Caco-2 (cell line): ENCODE data around the gene BUB1B. TPM values are rescaled to one million over a fixed set of nuclear protein-coding genes. Genes with fewer than 3 reads are reported as not detected.
"Not testable (repeated sequence)": the region's sequence is repeated elsewhere in the genome, so short reads cannot be mapped to it uniquely, and the experiment has no call there.

Source experiments
- BruUV-seq: library from RNA; stranded (reverse); fragments of 400-500 nt; replicated peaks from 2 replicates; lab custom pipeline; 2021; lab: Mats Ljungman, UMichigan
- CTCF ChIA-PET: fragments of 300-600 bp; sonication (Branson Sonifier 250); formaldehyde crosslinking; loops from one replicate; lab custom pipeline; 2022; ENCODE audit warnings: antibody characterized with exemption; lab: Charles Lee
- POLR2A ChIA-PET: fragments of 300-600 bp; sonication (Branson Sonifier 250); formaldehyde crosslinking; loops from one replicate; lab custom pipeline; 2022; ENCODE audit warnings: antibody characterized with exemption; lab: Charles Lee
- DNase-seq, 2 experiments: peaks; one replicate each; pipeline versions ENCODE4 v3.0.0 to v3.0.0-alpha.2; 2020 to 2022
- H3K27me3 ChIP-seq: replicated peaks from 2 replicates; pipeline ENCODE4 v1.6.0; 2011; ENCODE audit warnings: low read length; ENCODE audit not compliant: control insufficient read depth, insufficient read depth
- H3K36me3 ChIP-seq: 2 replicates; pipeline ENCODE4 v1.5.1; 2011; ENCODE audit warnings: low read length; ENCODE audit not compliant: control insufficient read depth, insufficient read depth
- H3K4me1 ChIP-seq: fragments of 250-450 bp; sonication (Bioruptor Pico); 2 replicates; pipeline ENCODE4 v1.5.1; 2020; ENCODE audit warnings: mild to moderate bottlenecking
- H3K4me3 ChIP-seq: 2 replicates; pipeline ENCODE4 v1.5.1; 2011; ENCODE audit warnings: low read depth, mild to moderate bottlenecking, control low read depth, low read length
- H3K9me3 ChIP-seq: fragments of 250-450 bp; sonication (Bioruptor Pico); 2 replicates; pipeline ENCODE4 v1.5.1; 2020; ENCODE audit warnings: mild to moderate bottlenecking, moderate library complexity
- H3K27ac Mint-ChIP-seq: one replicate; pipeline ENCODE4 v1.8.0; 2022; ENCODE audit warnings: mixed read lengths; ENCODE audit not compliant: unreplicated experiment
- H3K27me3 Mint-ChIP-seq: one replicate; pipeline ENCODE4 v1.8.0; 2022; ENCODE audit warnings: mixed read lengths; ENCODE audit not compliant: insufficient read depth, unreplicated experiment
- H3K36me3 Mint-ChIP-seq: one replicate; pipeline ENCODE4 v1.8.0; 2022; ENCODE audit warnings: mild to moderate bottlenecking, mixed read lengths; ENCODE audit not compliant: insufficient read depth, unreplicated experiment
- H3K4me1 Mint-ChIP-seq: one replicate; pipeline ENCODE4 v1.8.0; 2022; ENCODE audit warnings: low read depth, mixed read lengths; ENCODE audit not compliant: unreplicated experiment
- H3K4me3 Mint-ChIP-seq: one replicate; pipeline ENCODE4 v1.8.0; 2022; ENCODE audit warnings: mild to moderate bottlenecking, moderate library complexity, mixed read lengths; ENCODE audit not compliant: unreplicated experiment
- H3K9me3 Mint-ChIP-seq: one replicate; pipeline ENCODE4 v1.8.0; 2022; ENCODE audit warnings: mixed read lengths; ENCODE audit not compliant: unreplicated experiment
- intact Hi-C: fragments of 100-400 bp; cut with micrococcal nuclease; formaldehyde crosslinking; loops from one replicate; pipeline ENCODE4 v1.10.0; 2022; ENCODE audit not compliant: unreplicated experiment
- total RNA-seq: library from RNA; stranded (reverse); gene quantifications from 2 replicates; pipeline ENCODE4 v1.2.3, GENCODE V29; 2022
- TF ChIP-seq, protein P1 (sequence below), 2 experiments: fragments of 200-600 bp in 1 of 2; IDR thresholded peaks; 1 replicate in 1 of 2; 2 replicates in 1 of 2; pipeline versions ENCODE4 v1.5.1 to v1.8.0; 2011 to 2022; ENCODE audit warnings: antibody characterized with exemption in 1 of 2, control low read depth in 1 of 2, inconsistent platforms in 1 of 2, low read depth in 1 of 2, low read length in 1 of 2, mild to moderate bottlenecking in 1 of 2, moderate library complexity in 1 of 2; ENCODE audit not compliant: insufficient read depth in 1 of 2, severe bottlenecking in 1 of 2, unreplicated experiment in 1 of 2

The BUB1B gene
- total RNA-seq, 1 experiment from 2014 or later, result 73.5 TPM

DNA sequence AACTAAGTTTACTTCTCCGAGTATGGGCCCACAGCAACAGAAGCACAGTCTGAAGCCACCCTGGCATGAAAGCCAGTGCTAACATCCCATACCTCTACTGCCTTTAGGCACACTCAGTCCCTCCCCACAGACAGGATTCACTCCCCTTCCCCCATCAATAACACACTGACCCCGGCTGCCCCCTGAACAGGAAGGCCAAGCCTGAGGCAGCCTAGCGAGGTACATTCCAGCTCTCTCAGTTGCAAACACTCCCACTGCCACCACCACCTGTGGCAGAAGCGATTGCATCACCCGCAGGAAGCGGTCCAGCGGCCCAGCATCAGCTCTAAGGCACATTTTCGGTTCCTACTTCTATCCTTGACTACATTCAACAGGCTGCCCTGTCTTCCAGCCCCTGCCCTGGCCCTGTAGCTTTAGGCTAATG is 45.2 kb upstream of the BUB1B start:
- Mint-ChIP-seq H3K27ac (peak overlapping the region; percentile 5), H3K4me3 (no peak overlapping the region), H3K9me3 (no peaks in the 10 kb centered on the region), H3K36me3 (peaks cover 6% of the 10 kb centered on the region), H3K27me3 (no peaks in the 10 kb centered on the region), H3K4me1 (peaks cover 14% of the 10 kb centered on the region)
- TF ChIP-seq, protein P1, sequence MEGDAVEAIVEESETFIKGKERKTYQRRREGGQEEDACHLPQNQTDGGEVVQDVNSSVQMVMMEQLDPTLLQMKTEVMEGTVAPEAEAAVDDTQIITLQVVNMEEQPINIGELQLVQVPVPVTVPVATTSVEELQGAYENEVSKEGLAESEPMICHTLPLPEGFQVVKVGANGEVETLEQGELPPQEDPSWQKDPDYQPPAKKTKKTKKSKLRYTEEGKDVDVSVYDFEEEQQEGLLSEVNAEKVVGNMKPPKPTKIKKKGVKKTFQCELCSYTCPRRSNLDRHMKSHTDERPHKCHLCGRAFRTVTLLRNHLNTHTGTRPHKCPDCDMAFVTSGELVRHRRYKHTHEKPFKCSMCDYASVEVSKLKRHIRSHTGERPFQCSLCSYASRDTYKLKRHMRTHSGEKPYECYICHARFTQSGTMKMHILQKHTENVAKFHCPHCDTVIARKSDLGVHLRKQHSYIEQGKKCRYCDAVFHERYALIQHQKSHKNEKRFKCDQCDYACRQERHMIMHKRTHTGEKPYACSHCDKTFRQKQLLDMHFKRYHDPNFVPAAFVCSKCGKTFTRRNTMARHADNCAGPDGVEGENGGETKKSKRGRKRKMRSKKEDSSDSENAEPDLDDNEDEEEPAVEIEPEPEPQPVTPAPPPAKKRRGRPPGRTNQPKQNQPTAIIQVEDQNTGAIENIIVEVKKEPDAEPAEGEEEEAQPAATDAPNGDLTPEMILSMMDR (IDR thresholded peaks at IDR 0.05; ENCODE audit: insufficient read depth in 1 of 2, low read depth in 1 of 2, low read length in 1 of 2, severe bottlenecking in 1 of 2, unreplicated experiment in 1 of 2), result no peak
- intact Hi-C loops, result no loop called here
- Histone ChIP-seq H3K4me3 (no peak overlapping the region), H3K4me1 (no peaks in the 10 kb centered on the region; the same call in 1 of the 2 replicates), H3K9me3 (no peaks in the 10 kb centered on the region), H3K36me3 (no peaks in the 10 kb centered on the region), H3K27me3 (no peaks in the 10 kb centered on the region)
- DNase-seq, result peak; percentile 61 to 71
- no TSS peak for BruUV-seq
- POLR2A ChIA-PET, result no interaction called here
- CTCF ChIA-PET, result interaction anchor here (0.7 kb wide), 1 partner anchor 318 kb away, joined by 3 read pairs; no protein-coding TSS in a partner anchor

DNA sequence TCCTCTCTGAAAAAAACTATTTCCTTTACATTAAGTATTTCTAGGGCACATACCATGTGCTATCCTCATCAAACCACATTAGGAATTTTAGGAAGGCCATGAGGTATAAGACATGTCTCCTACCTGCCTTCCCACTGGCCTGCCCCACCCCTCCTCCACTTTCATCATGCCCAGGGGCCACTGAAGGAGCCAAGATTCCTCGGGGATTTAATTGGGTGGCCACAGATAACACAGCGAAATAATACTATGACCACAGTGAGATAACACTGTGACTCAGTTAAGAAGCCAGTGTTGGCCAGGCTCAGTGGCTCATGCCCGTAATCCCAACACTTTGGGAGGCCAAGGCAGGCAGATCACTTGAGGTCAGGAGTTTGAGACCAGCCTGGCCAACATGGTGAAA is 42.4 kb upstream of the BUB1B start:
- Histone ChIP-seq H3K36me3 (no peaks in the 10 kb centered on the region), H3K27me3 (no peaks in the 10 kb centered on the region), H3K4me1 (no peaks in the 10 kb centered on the region; the same call in 1 of the 2 replicates), H3K4me3 (no peak overlapping the region), H3K9me3 (no peaks in the 10 kb centered on the region)
- Mint-ChIP-seq H3K27me3 (no peaks in the 10 kb centered on the region), H3K4me3 (no peak overlapping the region), H3K36me3 (peaks cover 6% of the 10 kb centered on the region), H3K4me1 (peaks cover 14% of the 10 kb centered on the region), H3K9me3 (no peaks in the 10 kb centered on the region), H3K27ac (no peak overlapping the region)
- no TSS peak for BruUV-seq
- DNase-seq, result no peak
- intact Hi-C loops, result no loop called here
- TF ChIP-seq, protein P1 (IDR thresholded peaks at IDR 0.05; ENCODE audit: insufficient read depth in 1 of 2, low read depth in 1 of 2, low read length in 1 of 2, severe bottlenecking in 1 of 2, unreplicated experiment in 1 of 2), result no peak
- ChIA-PET POLR2A (no interaction called here), CTCF (no interaction called here)

DNA sequence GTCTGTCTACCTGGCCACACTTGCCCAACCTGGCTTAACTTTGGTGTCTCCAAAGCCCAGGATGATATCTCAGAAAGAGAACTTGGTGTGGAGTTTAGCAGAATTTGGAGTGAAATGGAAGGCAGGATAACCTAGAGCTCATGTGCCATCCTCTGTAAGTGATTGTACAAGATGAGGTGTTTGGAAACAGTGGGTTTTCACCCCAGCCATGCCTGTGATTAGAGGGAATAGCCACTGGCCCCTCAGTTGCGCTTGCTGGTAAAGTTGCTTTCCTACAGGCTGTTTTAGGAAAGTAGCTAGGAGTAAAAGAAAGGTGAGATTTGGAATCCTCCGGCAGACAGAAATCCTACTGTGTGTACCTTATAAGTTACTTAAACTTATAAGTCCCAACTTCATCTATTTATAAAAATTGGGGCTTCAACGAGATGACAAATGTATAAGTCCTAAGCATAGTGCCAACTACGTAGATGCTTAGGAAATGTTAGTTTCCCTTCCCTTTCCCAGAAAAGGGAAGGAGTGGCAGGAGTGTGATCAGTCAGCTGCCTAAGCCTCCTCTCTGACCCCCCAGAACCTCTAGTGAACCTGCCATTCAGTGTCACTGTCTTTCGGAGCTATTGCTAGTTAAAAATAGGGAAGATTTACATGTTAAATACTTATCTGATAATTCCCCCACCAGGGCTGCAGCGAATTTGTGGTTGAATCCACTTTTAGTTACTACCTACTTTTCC is 38.8 kb upstream of the BUB1B start:
- ChIA-PET POLR2A (no interaction called here), CTCF (interaction anchor here (0.6 kb wide), 1 partner anchor 396 kb away, joined by 3 read pairs; no protein-coding TSS in a partner anchor)
- H3K9me3 ChIP-seq, result no peaks in the 10 kb centered on the region
- H3K36me3 Mint-ChIP-seq, result no peaks in the 10 kb centered on the region
- H3K36me3 ChIP-seq, result no peaks in the 10 kb centered on the region
- H3K27ac Mint-ChIP-seq, result no peak overlapping the region
- H3K27me3 ChIP-seq, result no peaks in the 10 kb centered on the region
- H3K4me1 ChIP-seq, result no peaks in the 10 kb centered on the region
- no peaks in the 10 kb centered on the region for H3K9me3 Mint-ChIP-seq
- H3K27me3 Mint-ChIP-seq, result no peaks in the 10 kb centered on the region
- peaks cover 11% of the 10 kb centered on the region for H3K4me1 Mint-ChIP-seq
- TF ChIP-seq, protein P1 (IDR thresholded peaks at IDR 0.05; ENCODE audit: insufficient read depth in 1 of 2, low read depth in 1 of 2, low read length in 1 of 2, severe bottlenecking in 1 of 2, unreplicated experiment in 1 of 2), result no peak
- no peak overlapping the region for H3K4me3 Mint-ChIP-seq
- H3K4me3 ChIP-seq, result no peak overlapping the region
- no TSS peak for BruUV-seq
- DNase-seq, result no peak
- intact Hi-C loops, result no loop called here

DNA sequence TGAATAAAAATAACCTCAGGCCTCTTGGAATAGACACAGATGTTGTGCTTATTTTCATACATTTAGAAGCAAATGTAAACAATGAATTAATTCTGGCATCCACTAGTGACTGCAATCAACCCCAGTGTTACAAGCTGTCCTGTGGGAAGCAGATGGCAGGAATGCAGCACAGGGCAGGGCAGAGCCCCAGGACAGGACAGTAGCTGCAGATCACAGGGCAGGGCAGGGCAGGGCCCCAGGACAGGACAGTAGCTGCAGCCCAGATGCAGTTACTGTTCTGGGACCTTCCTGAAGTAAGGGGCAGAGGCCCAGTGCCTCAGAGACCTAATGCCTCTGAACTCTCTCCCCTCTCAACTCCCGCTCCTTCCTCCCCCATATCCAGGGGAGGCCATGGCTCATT is 37.9 kb upstream of the BUB1B start:
- CTCF ChIA-PET, H3K36me3 ChIP-seq, BruUV-seq, H3K4me3 ChIP-seq, H3K4me3 Mint-ChIP-seq, H3K4me1 ChIP-seq, H3K9me3 Mint-ChIP-seq, H3K36me3 Mint-ChIP-seq, H3K27ac Mint-ChIP-seq, intact Hi-C loops, H3K9me3 ChIP-seq, H3K27me3 ChIP-seq, POLR2A ChIA-PET, H3K27me3 Mint-ChIP-seq, DNase-seq: not testable (repeated sequence)
- peaks cover 11% of the 10 kb centered on the region for H3K4me1 Mint-ChIP-seq

DNA sequence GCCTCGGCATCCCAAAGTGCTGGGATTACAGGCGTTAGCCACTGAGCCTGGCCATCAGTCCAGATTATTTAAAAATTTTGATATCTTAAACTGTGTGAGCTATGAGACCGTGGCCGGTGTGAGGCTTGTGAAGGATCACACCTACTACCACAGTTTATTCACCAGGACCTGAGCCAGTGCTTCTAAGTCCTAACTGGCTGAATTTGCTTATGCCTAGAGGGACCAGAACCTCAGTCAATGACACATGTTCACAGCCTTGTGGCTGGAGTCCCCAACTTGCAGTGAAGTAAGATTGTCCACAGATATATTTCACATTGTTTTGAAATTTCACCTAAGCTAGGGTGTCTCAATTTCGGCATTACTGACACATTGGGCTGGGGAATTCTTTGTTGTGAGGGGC is 37.0 kb upstream of the BUB1B start:
- H3K9me3 ChIP-seq, H3K27ac Mint-ChIP-seq, H3K36me3 Mint-ChIP-seq, H3K36me3 ChIP-seq, H3K27me3 ChIP-seq, POLR2A ChIA-PET, BruUV-seq, H3K4me3 ChIP-seq, H3K9me3 Mint-ChIP-seq, DNase-seq, H3K4me1 ChIP-seq, H3K27me3 Mint-ChIP-seq, CTCF ChIA-PET, intact Hi-C loops, H3K4me3 Mint-ChIP-seq: not testable (repeated sequence)
- H3K4me1 Mint-ChIP-seq, result peaks cover 11% of the 10 kb centered on the region
